MM.1S (cell line): ENCODE data around the gene NF2.

Experiments
- DNase-seq: peaks from one replicate; pipeline ENCODE4 v3.0.0-alpha.2; 2015
- H2AFZ ChIP-seq: fragments of 300-600 bp; sonication (generic); 2 replicates; pipeline ENCODE4 v1.6.0; 2016; ENCODE audit warnings: antibody characterized with exemption, low read length
- H3F3A ChIP-seq: fragments of 300-600 bp; sonication (generic); 2 replicates; pipeline ENCODE4 v1.6.1; 2016; ENCODE audit warnings: mild to moderate bottlenecking, antibody characterized with exemption, low read length, moderate library complexity, mixed read lengths; ENCODE audit not compliant: insufficient read depth
- H3K27ac ChIP-seq: fragments of 300-600 bp; sonication (generic); 2 replicates; pipeline ENCODE4 v1.5.1; 2016; ENCODE audit warnings: mild to moderate bottlenecking, low read length
- H3K27me3 ChIP-seq: fragments of 300-600 bp; sonication (generic); replicated peaks from 2 replicates; pipeline ENCODE4 v1.6.0; 2016; ENCODE audit warnings: low read length; ENCODE audit not compliant: insufficient read depth
- H3K36me3 ChIP-seq: fragments of 300-600 bp; sonication (generic); replicated peaks from 2 replicates; pipeline ENCODE4 v1.6.1; 2016; ENCODE audit warnings: mild to moderate bottlenecking, low read length, mixed read lengths; ENCODE audit not compliant: insufficient read depth
- H3K4me1 ChIP-seq: fragments of 300-600 bp; sonication (generic); 2 replicates; pipeline ENCODE4 v1.6.1; 2016; ENCODE audit warnings: low read length, mixed read lengths
- H3K4me2 ChIP-seq: fragments of 300-600 bp; sonication (generic); 2 replicates; pipeline ENCODE4 v1.6.0; 2016; ENCODE audit warnings: low read depth, low read length
- H3K4me3 ChIP-seq: fragments of 300-600 bp; sonication (generic); 2 replicates; pipeline ENCODE4 v1.5.1; 2016; ENCODE audit warnings: low read length, mixed read lengths
- H3K79me2 ChIP-seq: fragments of 300-600 bp; sonication (generic); 2 replicates; pipeline ENCODE4 v1.6.1; 2016; ENCODE audit warnings: mixed run types, low read length, mixed read lengths
- H3K9ac ChIP-seq: fragments of 300-600 bp; sonication (generic); 2 replicates; pipeline ENCODE4 v1.6.1; 2016; ENCODE audit warnings: low read length, mixed read lengths
- H3K9me2 ChIP-seq: fragments of 300-600 bp; sonication (generic); replicated peaks from 2 replicates; pipeline ENCODE4 v1.6.1; 2016; ENCODE audit warnings: mild to moderate bottlenecking, low read length, mixed read lengths; ENCODE audit not compliant: insufficient read depth
- H3K9me3 ChIP-seq: fragments of 300-600 bp; sonication (generic); replicated peaks from 2 replicates; pipeline ENCODE4 v1.6.1; 2016; ENCODE audit warnings: mild to moderate bottlenecking, low read length, mixed read lengths; ENCODE audit not compliant: insufficient read depth
- H4K20me1 ChIP-seq: fragments of 300-600 bp; sonication (generic); 2 replicates; pipeline ENCODE4 v1.6.1; 2016; ENCODE audit warnings: mild to moderate bottlenecking, low read length, moderate library complexity, mixed read lengths; ENCODE audit not compliant: insufficient read depth
- CTCF ChIP-seq: fragments of 300-600 bp; sonication (generic); IDR thresholded peaks from 2 replicates; pipeline ENCODE4 v1.5.1; 2016; ENCODE audit warnings: antibody characterized with exemption, low read length, mixed read lengths
- EZH2 ChIP-seq: fragments of 300-600 bp; sonication (generic); optimal IDR thresholded peaks from 2 replicates; pipeline ENCODE3; 2017; ENCODE audit warnings: low read depth, mild to moderate bottlenecking, antibody characterized with exemption, low read length, mixed read lengths
- EZH2phosphoT487 ChIP-seq: fragments of 300-600 bp; sonication (generic); IDR thresholded peaks from 2 replicates; pipeline ENCODE4 v1.6.1; 2018; ENCODE audit warnings: antibody characterized with exemption, low read length

The NF2 gene

GRCh38 chr22:29718949-29719898 is 115.8 kb downstream of the NF2 start:
- H2AFZ ChIP-seq: no peak overlapping the region
- H3K27ac ChIP-seq: no peak overlapping the region
- no peaks in the 10 kb centered on the region for H3F3A ChIP-seq
- no peaks in the 10 kb centered on the region for H4K20me1 ChIP-seq
- H3K4me2 ChIP-seq: no peak overlapping the region
- DNase-seq: no peak
- H3K4me1 ChIP-seq: no peaks in the 10 kb centered on the region
- no peaks in the 10 kb centered on the region for H3K79me2 ChIP-seq
- TF ChIP-seq EZH2phosphoT487 (no peak), EZH2 (no peak), CTCF (no peak)
- no peaks in the 10 kb centered on the region for H3K9me2 ChIP-seq
- no peaks in the 10 kb centered on the region for H3K9me3 ChIP-seq
- H3K27me3 ChIP-seq: peaks cover 85% of the 10 kb centered on the region
- no peak overlapping the region for H3K4me3 ChIP-seq
- no peaks in the 10 kb centered on the region for H3K36me3 ChIP-seq
- no peak overlapping the region for H3K9ac ChIP-seq

DNA sequence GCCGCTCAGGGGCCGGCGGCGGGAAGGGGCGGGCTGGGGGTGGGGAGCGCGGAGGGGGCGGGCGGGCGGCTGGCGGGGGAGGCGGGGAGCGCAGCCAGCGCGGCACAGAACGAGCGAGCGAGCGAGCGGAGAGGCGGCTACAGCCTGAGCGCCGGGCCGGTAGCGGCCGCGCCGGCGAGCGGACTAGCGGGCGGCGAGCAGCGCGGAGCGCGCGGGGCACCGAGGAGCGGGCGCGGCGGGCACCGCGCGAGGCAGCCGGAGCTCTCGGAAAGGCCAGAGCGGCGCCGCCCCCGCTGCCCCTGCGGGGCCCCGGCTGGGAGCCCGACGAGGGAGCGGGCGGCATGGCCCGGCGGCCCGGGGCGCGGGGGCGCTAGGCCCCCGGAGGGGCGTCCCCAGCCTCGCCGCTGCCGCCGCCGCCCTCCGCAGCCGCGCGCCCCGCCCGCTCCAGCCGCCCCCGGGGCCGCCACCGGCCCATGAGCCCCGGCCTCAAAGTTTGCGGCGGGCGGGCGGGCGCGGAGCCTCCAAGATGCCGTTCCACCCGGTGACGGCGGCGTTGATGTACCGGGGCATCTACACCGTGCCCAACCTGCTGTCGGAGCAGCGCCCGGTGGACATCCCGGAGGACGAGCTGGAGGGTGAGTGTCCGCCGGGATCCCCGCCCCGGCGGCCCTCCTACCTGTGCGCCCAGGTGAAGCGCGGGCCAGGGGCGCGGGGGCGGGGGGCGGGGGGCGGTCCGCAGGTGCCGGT is 116.6 kb downstream of the NF2 start, which contains the start of gene CABP7:
CABP7 (plus strand) TSS at position 105 of the 747 bp plus-strand sequence; CDS start at position 527, 422 bp downstream.
- no peak for DNase-seq
- Histone ChIP-seq H3K9me3 (no peaks in the 10 kb centered on the region), H3K4me1 (no peaks in the 10 kb centered on the region), H3K4me2 (no peak within 1 kb of the TSS), H3K36me3 (no peaks in the 10 kb centered on the region), H3F3A (no peaks in the 10 kb centered on the region), H3K27ac (no peak within 1 kb of the TSS), H2AFZ (no peak within 1 kb of the TSS), H3K79me2 (no peaks in the 10 kb centered on the region), H3K9me2 (no peaks in the 10 kb centered on the region), H4K20me1 (no peaks in the 10 kb centered on the region), H3K27me3 (peaks cover 85% of the 10 kb centered on the region), H3K9ac (no peak within 1 kb of the TSS), H3K4me3 (no peak within 1 kb of the TSS)
- TF ChIP-seq EZH2: no peak
- TF ChIP-seq CTCF: no peak
- TF ChIP-seq EZH2phosphoT487: no peak

DNA sequence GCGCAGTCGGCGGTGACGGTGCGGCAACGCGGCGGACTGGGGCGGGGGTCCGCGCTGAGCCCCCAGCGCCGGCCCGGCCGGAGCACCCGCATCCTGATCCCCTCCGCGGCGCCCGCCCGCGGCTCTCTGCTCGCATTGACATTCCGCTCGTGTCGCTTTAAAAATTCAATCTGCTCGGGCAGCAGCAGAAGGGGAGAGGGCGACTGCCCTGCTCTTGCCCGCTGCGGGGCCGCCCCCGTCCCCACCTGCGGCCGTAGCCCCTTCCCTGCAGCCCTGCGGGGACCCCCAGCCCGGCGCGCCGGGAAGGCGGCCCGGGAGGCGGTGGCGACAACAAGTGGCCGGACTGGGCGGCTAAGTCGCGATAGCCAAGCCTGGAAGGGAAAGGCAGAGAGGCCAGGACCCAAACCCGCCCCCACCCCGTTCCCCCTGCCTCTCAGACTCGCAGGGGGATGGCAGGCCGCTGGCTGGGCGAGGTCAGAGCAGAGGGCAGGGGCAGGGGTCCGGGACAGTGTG is 117.4 kb downstream of the NF2 start:
- Histone ChIP-seq H3K9me2 (no peaks in the 10 kb centered on the region), H3K9me3 (no peaks in the 10 kb centered on the region), H4K20me1 (no peaks in the 10 kb centered on the region), H3K4me2 (no peak overlapping the region), H3F3A (no peaks in the 10 kb centered on the region), H3K9ac (no peak overlapping the region), H2AFZ (no peak overlapping the region), H3K79me2 (no peaks in the 10 kb centered on the region), H3K27me3 (peaks cover 85% of the 10 kb centered on the region), H3K27ac (no peak overlapping the region), H3K4me3 (no peak overlapping the region), H3K36me3 (no peaks in the 10 kb centered on the region), H3K4me1 (no peaks in the 10 kb centered on the region)
- no peak for TF ChIP-seq EZH2phosphoT487
- no peak for TF ChIP-seq EZH2
- TF ChIP-seq CTCF: no peak
- no peak for DNase-seq
